Calu3 (cell line): Measurements from ENCODE around the gene DCAF17. TPM values are rescaled to one million over a fixed set of nuclear protein-coding genes. Genes with fewer than 3 reads are reported as not detected.

ENCODE experiments used
- BruUV-seq: library from RNA; stranded (reverse); fragments of 400-500 nt; replicated peaks from 2 replicates; lab custom pipeline; 2021; lab: Mats Ljungman, UMichigan
- CTCF ChIA-PET: fragments of 300-600 bp; sonication (Branson Sonifier 250); formaldehyde crosslinking; loops from one replicate; lab custom pipeline; 2022; ENCODE audit warnings: antibody characterized with exemption; lab: Charles Lee
- DNase-seq: peaks from one replicate; pipeline ENCODE4 v3.0.0; 2022
- H3K27ac Mint-ChIP-seq: one replicate; pipeline ENCODE4 v1.8.0; 2022; ENCODE audit warnings: mixed read lengths; ENCODE audit not compliant: unreplicated experiment
- H3K27me3 Mint-ChIP-seq: one replicate; pipeline ENCODE4 v1.8.0; 2022; ENCODE audit warnings: mixed read lengths; ENCODE audit not compliant: unreplicated experiment
- H3K36me3 Mint-ChIP-seq: one replicate; pipeline ENCODE4 v1.8.0; 2022; ENCODE audit warnings: mild to moderate bottlenecking, moderate library complexity, mixed read lengths; ENCODE audit not compliant: insufficient read depth, unreplicated experiment
- H3K4me1 Mint-ChIP-seq: one replicate; pipeline ENCODE4 v1.8.0; 2022; ENCODE audit warnings: mild to moderate bottlenecking, low read depth, mixed read lengths; ENCODE audit not compliant: unreplicated experiment
- H3K4me3 Mint-ChIP-seq: one replicate; pipeline ENCODE4 v1.8.0; 2022; ENCODE audit warnings: mild to moderate bottlenecking, low read depth, moderate library complexity, mixed read lengths; ENCODE audit not compliant: unreplicated experiment
- H3K9me3 Mint-ChIP-seq: one replicate; pipeline ENCODE4 v1.8.0; 2022; ENCODE audit warnings: low read depth, mixed read lengths; ENCODE audit not compliant: unreplicated experiment
- intact Hi-C: fragments of 100-400 bp; cut with micrococcal nuclease; formaldehyde crosslinking; loops from one replicate; pipeline ENCODE4 v1.10.0; 2022; ENCODE audit not compliant: unreplicated experiment
- total RNA-seq: library from RNA; stranded (reverse); gene quantifications from 2 replicates; pipeline ENCODE4 v1.2.3, GENCODE V29; 2022
- TF ChIP-seq, protein P1 (sequence below): fragments of 200-600 bp; IDR thresholded peaks from one replicate; pipeline ENCODE4 v1.8.0; 2022; ENCODE audit warnings: antibody characterized with exemption; ENCODE audit not compliant: unreplicated experiment

DCAF17 gene
- total RNA-seq, 1 experiment from 2014 or later: 11.9 TPM

GRCh38 chr2:171389780-171390179, 44.2 kb upstream of the DCAF17 start:
- Mint-ChIP-seq H3K27me3 (no peaks in the 10 kb centered on the region), H3K4me1 (peaks cover 21% of the 10 kb centered on the region), H3K36me3 (no peaks in the 10 kb centered on the region), H3K9me3 (no peaks in the 10 kb centered on the region), H3K27ac (no peak overlapping the region), H3K4me3 (no peak overlapping the region)
- BruUV-seq: no TSS peak
- TF ChIP-seq, protein P1, sequence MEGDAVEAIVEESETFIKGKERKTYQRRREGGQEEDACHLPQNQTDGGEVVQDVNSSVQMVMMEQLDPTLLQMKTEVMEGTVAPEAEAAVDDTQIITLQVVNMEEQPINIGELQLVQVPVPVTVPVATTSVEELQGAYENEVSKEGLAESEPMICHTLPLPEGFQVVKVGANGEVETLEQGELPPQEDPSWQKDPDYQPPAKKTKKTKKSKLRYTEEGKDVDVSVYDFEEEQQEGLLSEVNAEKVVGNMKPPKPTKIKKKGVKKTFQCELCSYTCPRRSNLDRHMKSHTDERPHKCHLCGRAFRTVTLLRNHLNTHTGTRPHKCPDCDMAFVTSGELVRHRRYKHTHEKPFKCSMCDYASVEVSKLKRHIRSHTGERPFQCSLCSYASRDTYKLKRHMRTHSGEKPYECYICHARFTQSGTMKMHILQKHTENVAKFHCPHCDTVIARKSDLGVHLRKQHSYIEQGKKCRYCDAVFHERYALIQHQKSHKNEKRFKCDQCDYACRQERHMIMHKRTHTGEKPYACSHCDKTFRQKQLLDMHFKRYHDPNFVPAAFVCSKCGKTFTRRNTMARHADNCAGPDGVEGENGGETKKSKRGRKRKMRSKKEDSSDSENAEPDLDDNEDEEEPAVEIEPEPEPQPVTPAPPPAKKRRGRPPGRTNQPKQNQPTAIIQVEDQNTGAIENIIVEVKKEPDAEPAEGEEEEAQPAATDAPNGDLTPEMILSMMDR: no peak
- CTCF ChIA-PET: no interaction called here
- no peak for DNase-seq
- intact Hi-C loops: no loop called here

DNA sequence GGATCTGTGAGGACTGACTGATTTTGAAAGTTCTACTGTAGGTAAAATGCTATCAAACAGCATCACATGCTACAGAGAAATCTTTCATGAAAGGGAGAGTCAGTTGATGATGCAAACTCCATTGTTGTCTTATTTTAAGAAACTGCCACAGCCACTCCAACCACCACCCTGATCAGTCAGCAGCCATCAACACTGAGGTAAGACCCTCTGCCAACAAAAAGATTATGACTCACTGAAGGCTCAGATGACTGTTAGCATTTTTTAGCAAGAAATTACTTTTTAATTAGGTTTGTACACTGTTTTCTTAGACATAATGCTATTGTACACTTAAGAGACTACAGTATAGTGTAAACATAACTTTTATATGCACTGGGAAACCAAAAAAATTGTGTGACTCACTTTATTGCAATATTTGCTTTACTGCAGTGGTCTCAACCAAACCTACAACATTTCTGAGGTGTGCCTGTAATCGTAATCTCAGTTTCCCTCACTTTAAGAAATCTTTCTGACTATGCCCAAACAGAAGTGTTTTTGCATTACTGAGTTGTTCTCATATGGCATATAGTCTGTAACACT, 43.0 kb upstream of the DCAF17 start:
- Mint-ChIP-seq H3K36me3 (no peaks in the 10 kb centered on the region), H3K27me3 (no peaks in the 10 kb centered on the region), H3K9me3 (no peaks in the 10 kb centered on the region), H3K27ac (no peak overlapping the region), H3K4me3 (no peak overlapping the region), H3K4me1 (peaks cover 21% of the 10 kb centered on the region)
- TF ChIP-seq, protein P1: no peak
- BruUV-seq: no TSS peak
- peak; percentile 28 for DNase-seq
- CTCF ChIA-PET: no interaction called here
- intact Hi-C loops: no loop called here

- CTCF ChIA-PET: no interaction called here
- no peak for DNase-seq
- TF ChIP-seq, protein P1: no peak
- no peaks in the 10 kb centered on the region for H3K36me3 Mint-ChIP-seq
- no peaks in the 10 kb centered on the region for H3K9me3 Mint-ChIP-seq
- H3K4me1 Mint-ChIP-seq: peaks cover 21% of the 10 kb centered on the region
- intact Hi-C loops: no loop called here
- no peak overlapping the region for H3K27ac Mint-ChIP-seq
- no TSS peak for BruUV-seq
- H3K27me3 Mint-ChIP-seq: no peaks in the 10 kb centered on the region
- no peak overlapping the region for H3K4me3 Mint-ChIP-seq
These were observed 42.5 kb upstream of the DCAF17 start for GRCh38 chr2:171391532-171391931.

DNA sequence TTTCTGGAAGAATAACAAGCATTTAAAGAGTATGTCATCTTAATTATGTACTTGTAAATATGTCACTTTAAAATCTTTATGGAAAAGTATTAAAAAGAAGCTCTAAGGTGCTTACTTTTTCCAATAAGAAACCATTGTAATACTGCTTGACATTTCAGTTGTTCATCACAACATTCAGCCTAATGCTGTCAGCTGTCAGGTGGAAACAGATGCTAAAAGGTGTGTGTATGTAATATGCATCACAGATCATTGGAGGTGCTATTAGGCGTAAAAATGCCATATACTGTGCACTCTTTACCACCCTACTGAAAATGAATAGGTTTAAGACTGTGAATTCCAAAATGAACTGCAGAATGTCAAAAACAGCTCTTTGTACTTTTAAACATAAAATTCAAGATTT, 40.5 kb upstream of the DCAF17 start:
- intact Hi-C loops: no loop called here
- no peak for DNase-seq

More for the DNA sequence above, 40.5 kb upstream of the DCAF17 start:
- no peaks in the 10 kb centered on the region for H3K36me3 Mint-ChIP-seq
- peaks cover 21% of the 10 kb centered on the region for H3K4me1 Mint-ChIP-seq
- TF ChIP-seq, protein P1: no peak
- H3K27ac Mint-ChIP-seq: no peak overlapping the region
- H3K27me3 Mint-ChIP-seq: no peaks in the 10 kb centered on the region
- H3K4me3 Mint-ChIP-seq: no peak overlapping the region
- CTCF ChIA-PET: interaction anchor here (0.9 kb wide), 1 partner anchor 14 kb away, joined by 4 read pairs; no protein-coding TSS in a partner anchor
- H3K9me3 Mint-ChIP-seq: no peaks in the 10 kb centered on the region
- BruUV-seq: no TSS peak
